HepG2 (cell line): Measurements from ENCODE around the gene AGBL1. TPM values are rescaled to one million over a fixed set of nuclear protein-coding genes. Genes with fewer than 3 reads are reported as not detected.

Source experiments
- ATAC-seq: fragments of 200-7000 bp; cut with Tn5 transposase; 3 replicates; pipeline ENCODE4 v1.9.1; 2020; ENCODE audit warnings: mild to moderate bottlenecking, moderate library complexity
- BruUV-seq: library from RNA; stranded (reverse); fragments of 400-500 nt; replicated peaks from 2 replicates; lab custom pipeline; 2021; lab: Mats Ljungman, UMichigan
- CTCF ChIA-PET: fragments of 300-600 bp; formaldehyde crosslinking; extraction: SDS; loops from one replicate; lab custom pipeline; 2021; ENCODE audit warnings: low total read pairs, inconsistent platforms, low intra/inter-chr PET ratio; lab: Yijun Ruan, JAX
- POLR2A ChIA-PET: fragments of 350-600 bp; sonication (Branson Sonifier 250); formaldehyde crosslinking; loops from one replicate; lab custom pipeline; 2020; ENCODE audit warnings: antibody characterized with exemption, inconsistent platforms; lab: Yijun Ruan, JAX
- DNase-seq: peaks from one replicate; pipeline ENCODE4 v3.0.0-alpha.2; 2015; ENCODE audit warnings: low spot score
- FAIRE-seq: peaks from 3 replicates; lab custom pipeline; 2011; peaks lifted over from hg19 to GRCh38; lab: Jason Lieb, UNC
- H2AFZ ChIP-seq: one replicate; pipeline ENCODE4 v1.6.1; 2011; ENCODE audit warnings: low read length, inconsistent platforms
- H3K27ac ChIP-seq: fragments of 300-600 bp; 3 replicates; pipeline ENCODE4 v1.8.0; 2011; ENCODE audit warnings: mixed run types, mild to moderate bottlenecking, mixed read lengths, low read length, inconsistent platforms; ENCODE audit not compliant: insufficient read depth; ENCODE audit errors: extremely low read length
- H3K27me3 ChIP-seq, 2 experiments: fragments of 200-600 bp in 1 of 2; 2 replicates in 1 of 2; 3 replicates in 1 of 2; pipeline versions ENCODE4 v1.6.0 to v1.8.0; 2011; ENCODE audit warnings: low read length in 2 of 2, mild to moderate bottlenecking in 2 of 2, moderate library complexity in 2 of 2, inconsistent platforms in 1 of 2; ENCODE audit not compliant: insufficient read depth in 2 of 2, control insufficient read depth in 1 of 2
- H3K36me3 ChIP-seq, 2 experiments: fragments of 200-600 bp in 1 of 2; replicated peaks in 1 of 2; 2 replicates in 1 of 2; 3 replicates in 1 of 2; pipeline versions ENCODE4 v1.5.1 to v1.8.0; 2011; ENCODE audit warnings: low read length in 2 of 2, inconsistent platforms in 1 of 2; ENCODE audit not compliant: insufficient read depth in 2 of 2, control insufficient read depth in 1 of 2
- H3K4me1 ChIP-seq: 2 replicates; pipeline ENCODE4 v1.5.1; 2012; ENCODE audit warnings: low read length, inconsistent platforms; ENCODE audit not compliant: insufficient read depth
- H3K4me2 ChIP-seq: 2 replicates; pipeline ENCODE4 v1.6.0; 2011; ENCODE audit warnings: low read depth, low read length, inconsistent platforms
- H3K4me3 ChIP-seq, 3 experiments: fragments of 200-600 bp in 1 of 3; sonication (generic), shearing (Covaris generic) in 1 of 3; replicated peaks in 1 of 3; 2 replicates each; pipeline ENCODE4 v1.5.1; 2011 to 2016; ENCODE audit warnings: low read length in 3 of 3, inconsistent platforms in 2 of 3, low read depth in 2 of 3, mild to moderate bottlenecking in 2 of 3, control low read depth in 1 of 3, mixed read lengths in 1 of 3; ENCODE audit not compliant: insufficient read depth in 1 of 3
- H3K79me2 ChIP-seq: one replicate; pipeline ENCODE4 v1.6.1; 2011; ENCODE audit warnings: low read length, inconsistent platforms; ENCODE audit not compliant: insufficient read depth
- H3K9ac ChIP-seq: 2 replicates; pipeline ENCODE4 v1.6.0; 2011; ENCODE audit warnings: mild to moderate bottlenecking, low read depth, low read length, inconsistent platforms; ENCODE audit not compliant: insufficient read depth
- H3K9me3 ChIP-seq: 2 replicates; pipeline ENCODE4 v1.5.1; 2012; ENCODE audit warnings: mild to moderate bottlenecking, low read length
- H4K20me1 ChIP-seq: 2 replicates; pipeline ENCODE4 v1.6.0; 2011; ENCODE audit warnings: inconsistent platforms, mild to moderate bottlenecking, low read length, moderate library complexity; ENCODE audit not compliant: insufficient read depth
- FOXA3 ChIP-seq: IDR thresholded peaks from 2 replicates; pipeline ENCODE4 v1.6.1; 2016; ENCODE audit warnings: missing genetic modification reagents, missing compliant biosample characterization
- NFIC ChIP-seq: IDR thresholded peaks from 2 replicates; pipeline ENCODE4 v1.6.1; 2012; ENCODE audit warnings: mild to moderate bottlenecking, low read length, inconsistent platforms
- RARG ChIP-seq: sonication (generic); formaldehyde crosslinking; IDR thresholded peaks from 2 replicates; pipeline ENCODE4 v1.4.0; 2020; ENCODE audit warnings: low read depth, mild to moderate bottlenecking, missing genetic modification reagents
- ZBTB25 ChIP-seq: IDR thresholded peaks from 2 replicates; pipeline ENCODE4 v1.6.1; 2018; ENCODE audit warnings: missing genetic modification reagents
- ZHX1 ChIP-seq: sonication (generic); formaldehyde crosslinking; IDR thresholded peaks from 2 replicates; pipeline ENCODE4 v1.8.1; 2022; ENCODE audit warnings: low read depth, mild to moderate bottlenecking, missing genetic modification reagents
- ZNF281 ChIP-seq: sonication (generic); formaldehyde crosslinking; IDR thresholded peaks from 2 replicates; pipeline ENCODE4 v1.4.0; 2020; ENCODE audit warnings: missing genetic modification reagents, borderline replicate concordance
- WGBS: methylation state at CpG from one replicate; pipeline ENCODE4 v1.1.6; 2017; ENCODE audit warnings: low lambda C conversion rate; 5-methylcytosine and 5-hydroxymethylcytosine counted together
- in situ Hi-C: cut with HindIII; loops from 2 replicates; pipeline ENCODE4 v1.10.0; 2017; ENCODE audit warnings: low pct_unique_long_range_greater_than_20kb; ENCODE audit not compliant: extremely low pct_ligation_motif_present
- intact Hi-C: fragments of 100-400 bp; cut with micrococcal nuclease; formaldehyde crosslinking; loops from one replicate; pipeline ENCODE4 v1.10.0; 2022; ENCODE audit not compliant: unreplicated experiment
- polyA plus RNA-seq, 8 experiments: library from polyadenylated mRNA; depleted of rRNA in 3 of 8; stranded (reverse) in 7 of 8; unstranded in 1 of 8; fragments of >200 nt; fragmentation: Illumina TruSeq in 4 of 8; extraction: Trizol in 4 of 8; gene quantifications; 2 replicates each; pipeline versions ENCODE4 v1.2.1 to v1.2.3, GENCODE V29; 2011 to 2016; ENCODE audit warnings: low read depth in 4 of 8, missing spikeins in 1 of 8, mixed read lengths in 1 of 8; ENCODE audit not compliant: insufficient read depth in 1 of 8
- total RNA-seq, 5 experiments: library from RNA; depleted of rRNA; stranded (reverse); fragments of >200 nt; fragmentation: Illumina TruSeq; extraction: Trizol; gene quantifications; 2 replicates each; pipeline ENCODE4 v1.2.3, GENCODE V29; 2016; ENCODE audit warnings: low read depth in 1 of 5

AGBL1 gene
- total and polyA plus RNA-seq, 2 of the 13 experiments (the other 11 are each of a cell fraction or from before 2014, with no cell fraction given), result 0.01 TPM; not detected in 1

GRCh38 chr15:86259589-86259988, 179.9 kb downstream of the AGBL1 start:
- 27% methylated on average over 5 of the region's 5 CpGs for WGBS
- no peak for TF ChIP-seq FOXA3 (CRISPR knock-in tag)
- no peak for TF ChIP-seq ZHX1 (CRISPR knock-in tag)
- TF ChIP-seq ZBTB25 (CRISPR knock-in tag), result no peak
- no peak for TF ChIP-seq RARG (CRISPR knock-in tag)
- TF ChIP-seq ZNF281, result no peak
- no peak for TF ChIP-seq NFIC
- TF ChIP-seq, all 625 proteins: peak for 0
- Histone ChIP-seq H3K36me3 (no peaks in the 10 kb centered on the region), H4K20me1 (no peaks in the 10 kb centered on the region), H3K4me3 (no peak overlapping the region), H3K4me2 (no peak overlapping the region), H3K9ac (no peak overlapping the region), H3K27me3 (no peaks in the 10 kb centered on the region), H3K9me3 (no peaks in the 10 kb centered on the region), H3K79me2 (no peaks in the 10 kb centered on the region), H3K4me1 (no peaks in the 10 kb centered on the region), H2AFZ (no peak overlapping the region), H3K27ac (no peak overlapping the region)
- DNase-seq (no peak), ATAC-seq (no peak), FAIRE-seq (no peak)
- in situ Hi-C loops (no loop called here), intact Hi-C loops (no loop called here)
- ChIA-PET POLR2A (no interaction called here), CTCF (no interaction called here)
- BruUV-seq, result no TSS peak
